T-helper 1 cell treated with Interleukin-12 subunit alpha and Interleukin-12 subunit beta and Interleukin-4 antibody, amounts not matched to agents 30 μg/mL and 1 μg/mL, for 36 hours (primary cell): ENCODE measurements around the gene TOX2.
A peak's percentile ranks its signal among the peaks of the same experiment; 100 is the strongest.

Experiments used
- H3K27ac Mint-ChIP-seq: one replicate; pipeline ENCODE4 v1.8.0; 2021; ENCODE audit warnings: mild to moderate bottlenecking, mixed read lengths
- H3K27me3 Mint-ChIP-seq: one replicate; pipeline ENCODE4 v1.8.0; 2021; ENCODE audit warnings: low read depth, mixed read lengths
- H3K36me3 Mint-ChIP-seq: one replicate; pipeline ENCODE4 v1.8.0; 2021; ENCODE audit warnings: low read depth, mixed read lengths
- H3K4me1 Mint-ChIP-seq: one replicate; pipeline ENCODE4 v1.8.0; 2021; ENCODE audit warnings: low read depth, mixed read lengths
- H3K4me3 Mint-ChIP-seq: one replicate; pipeline ENCODE4 v1.8.0; 2021; ENCODE audit warnings: mild to moderate bottlenecking, moderate library complexity, mixed read lengths
- H3K9me3 Mint-ChIP-seq: one replicate; pipeline ENCODE4 v1.8.0; 2021; ENCODE audit warnings: mixed read lengths

TOX2 gene

DNA sequence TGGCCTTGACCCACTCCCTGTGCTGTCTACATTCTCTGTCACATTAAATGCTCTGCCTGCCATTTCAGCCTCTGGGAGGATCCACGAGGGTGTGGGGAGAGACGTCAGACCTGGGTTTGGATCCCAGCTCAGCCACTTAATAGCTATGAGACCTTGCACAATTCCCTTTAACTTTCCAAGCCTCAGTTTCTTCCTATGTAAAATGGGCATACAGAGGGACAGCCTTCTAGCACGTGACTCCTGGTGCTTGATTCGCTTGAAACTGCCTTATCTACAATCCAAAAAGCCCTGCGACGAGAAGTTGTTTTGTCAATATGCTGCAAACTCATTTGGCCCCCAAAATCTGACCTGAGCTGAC lies 40.0 kb downstream of the TOX2 start:
- H3K4me1 Mint-ChIP-seq = peaks cover 71% of the 10 kb centered on the region
- H3K27me3 Mint-ChIP-seq = peaks cover 23% of the 10 kb centered on the region
- no peak overlapping the region for H3K4me3 Mint-ChIP-seq
- H3K36me3 Mint-ChIP-seq = peaks cover 22% of the 10 kb centered on the region
- peaks cover 20% of the 10 kb centered on the region for H3K9me3 Mint-ChIP-seq
- peak overlapping the region; percentile 82 for H3K27ac Mint-ChIP-seq

DNA sequence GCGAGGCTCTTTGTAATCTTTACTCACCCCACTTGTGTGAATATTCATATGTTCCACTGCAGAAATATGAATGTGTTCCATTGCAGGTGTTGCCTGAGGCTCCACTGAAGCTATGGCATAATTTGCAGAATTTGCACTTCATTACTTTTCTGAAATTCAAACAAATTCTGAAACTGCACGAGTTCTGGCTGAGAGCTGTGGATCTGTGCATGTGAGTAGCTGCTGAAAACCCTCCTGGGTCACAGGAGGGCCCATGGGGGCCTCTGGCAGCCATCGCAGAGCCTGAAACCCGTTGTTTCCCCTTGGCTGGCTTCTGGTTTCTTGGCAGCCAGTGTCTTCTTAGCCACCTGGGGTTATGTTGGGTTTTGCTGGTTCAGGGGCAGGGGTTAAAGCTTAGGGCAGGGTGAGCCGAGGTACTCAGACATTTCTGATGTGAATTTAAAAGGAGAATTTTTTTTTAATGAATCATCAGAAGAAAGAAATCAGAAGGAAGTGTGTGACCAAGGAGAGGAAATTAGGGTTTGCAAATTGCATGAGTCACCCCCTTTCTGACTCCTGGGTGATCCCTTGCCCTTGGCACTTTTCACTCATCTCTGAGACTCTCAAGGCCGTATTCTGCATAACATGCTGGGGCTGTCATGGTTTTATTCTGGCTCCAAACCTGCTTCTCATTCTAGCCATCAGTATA lies 40.6 kb downstream of the TOX2 start:
- peak overlapping the region; percentile 82 for H3K27ac Mint-ChIP-seq

DNA sequence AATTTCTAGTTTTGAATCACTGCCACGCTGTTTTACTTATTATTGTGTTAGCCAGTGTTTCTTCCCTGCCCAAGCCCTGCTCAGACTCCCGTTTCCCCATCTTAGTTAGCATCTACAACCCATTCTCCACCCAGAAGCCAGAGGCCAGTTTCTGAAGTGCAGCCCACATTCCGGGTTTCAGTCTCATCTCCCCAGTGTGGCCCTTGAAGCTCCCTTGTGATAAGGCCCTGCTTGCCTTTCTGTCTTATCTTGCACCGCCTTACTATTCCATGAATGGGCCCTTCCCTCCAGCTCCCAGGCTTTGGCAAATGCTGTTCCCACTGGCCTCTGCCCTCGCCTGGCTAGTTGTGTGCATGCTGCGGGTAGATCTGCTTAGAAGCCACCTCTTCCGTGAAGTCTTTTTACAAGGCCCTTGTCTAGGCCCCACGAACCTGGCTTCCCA lies 41.1 kb downstream of the TOX2 start:
- peaks cover 20% of the 10 kb centered on the region for H3K9me3 Mint-ChIP-seq
- H3K36me3 Mint-ChIP-seq = peaks cover 22% of the 10 kb centered on the region
- peak overlapping the region; percentile 82 for H3K27ac Mint-ChIP-seq
- H3K4me3 Mint-ChIP-seq = peak overlapping the region; percentile 66
- peaks cover 67% of the 10 kb centered on the region for H3K4me1 Mint-ChIP-seq
- H3K27me3 Mint-ChIP-seq = peaks cover 19% of the 10 kb centered on the region

More for the DNA sequence above, 40.6 kb downstream of the TOX2 start:
- Mint-ChIP-seq H3K4me1 (peaks cover 70% of the 10 kb centered on the region), H3K36me3 (peaks cover 22% of the 10 kb centered on the region), H3K4me3 (peak overlapping the region; percentile 66), H3K27me3 (peaks cover 19% of the 10 kb centered on the region), H3K9me3 (peaks cover 20% of the 10 kb centered on the region)

DNA sequence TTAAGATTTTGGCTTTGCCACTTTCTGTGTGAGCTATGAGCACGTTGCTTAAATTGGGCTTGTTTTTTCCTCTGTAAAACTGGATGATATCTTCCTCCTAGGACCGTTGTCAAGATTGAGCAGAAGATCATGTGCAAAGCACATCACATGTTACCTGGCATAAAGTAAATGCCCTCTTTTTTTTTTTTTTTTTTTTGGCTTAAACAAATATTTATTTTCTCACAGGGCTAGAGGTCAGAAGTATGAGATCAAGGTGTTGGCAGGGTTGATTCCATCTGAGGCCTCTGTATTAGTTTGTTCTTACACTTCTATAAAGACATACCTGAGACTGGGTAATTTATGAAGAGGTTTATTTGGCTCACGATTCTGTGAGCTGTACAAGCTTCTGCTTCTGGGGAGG lies 42.7 kb downstream of the TOX2 start:
- no peak overlapping the region for H3K4me3 Mint-ChIP-seq
- peaks cover 67% of the 10 kb centered on the region for H3K4me1 Mint-ChIP-seq
- H3K9me3 Mint-ChIP-seq = peaks cover 20% of the 10 kb centered on the region
- peaks cover 22% of the 10 kb centered on the region for H3K36me3 Mint-ChIP-seq
- no peak overlapping the region for H3K27ac Mint-ChIP-seq
- H3K27me3 Mint-ChIP-seq = peaks cover 20% of the 10 kb centered on the region

DNA sequence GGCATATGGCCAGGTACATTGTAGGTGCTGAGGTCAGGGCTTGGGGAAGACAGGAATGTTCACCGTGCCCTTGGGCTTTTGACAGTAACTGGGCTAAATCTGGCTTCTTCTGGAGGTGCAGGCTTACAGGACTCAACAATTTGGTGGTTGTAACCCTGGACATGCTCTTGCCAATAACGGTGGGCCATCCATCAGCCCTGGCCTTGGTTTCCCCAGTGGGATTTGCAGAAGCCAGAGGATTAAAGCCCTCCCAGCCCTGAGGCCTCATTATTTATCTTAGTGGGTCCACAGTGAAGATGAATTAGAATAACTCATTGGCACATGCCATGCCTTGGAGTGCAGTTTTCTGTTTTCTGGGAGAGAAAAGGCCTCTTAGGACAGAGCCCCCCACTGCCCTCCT lies 44.0 kb downstream of the TOX2 start:
- peaks cover 15% of the 10 kb centered on the region for H3K27me3 Mint-ChIP-seq
- H3K4me3 Mint-ChIP-seq = no peak overlapping the region
- H3K27ac Mint-ChIP-seq = no peak overlapping the region

DNA sequence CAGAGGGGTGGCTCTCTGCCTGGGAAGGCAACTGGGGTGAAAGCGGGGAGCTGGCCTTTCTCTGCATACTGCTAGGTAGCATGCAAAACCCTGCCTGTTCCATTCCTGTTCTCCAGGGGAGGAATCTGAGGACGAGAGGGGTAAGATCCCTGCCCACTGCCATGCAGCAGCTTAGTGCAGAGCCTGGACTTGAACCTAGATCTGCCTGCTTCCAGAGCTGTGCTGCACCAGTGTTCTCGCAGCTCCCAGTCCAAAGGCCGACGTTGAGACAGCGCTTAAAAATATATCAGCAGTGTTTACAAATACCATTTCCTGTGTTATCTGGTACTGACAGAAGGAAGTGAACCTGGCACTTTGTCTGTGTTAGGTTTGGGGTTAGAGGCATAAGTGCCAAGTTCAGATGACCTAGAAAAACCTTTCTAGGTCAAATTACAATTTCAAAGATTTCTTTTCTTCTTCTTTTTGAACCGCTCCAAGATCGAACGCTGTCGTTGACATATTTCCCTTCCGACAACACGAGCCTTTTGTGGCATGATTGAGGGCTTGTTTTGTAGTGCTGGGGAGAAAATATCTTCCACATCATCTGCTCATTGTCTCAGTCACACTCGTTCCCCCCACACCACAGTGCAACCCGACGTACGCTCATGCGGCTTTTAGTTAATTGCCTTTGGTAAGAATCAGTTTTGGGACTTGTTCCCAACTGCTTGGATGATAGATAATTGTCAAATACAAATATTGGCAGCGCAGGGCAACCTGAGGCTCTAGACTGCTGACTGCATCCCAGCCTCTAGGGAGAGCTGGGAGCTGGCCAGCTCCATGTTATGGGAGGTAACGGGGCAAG lies 44.6 kb downstream of the TOX2 start:
- H3K4me3 Mint-ChIP-seq = peak overlapping the region; percentile 49
- H3K27me3 Mint-ChIP-seq = peaks cover 10% of the 10 kb centered on the region
- H3K36me3 Mint-ChIP-seq = peaks cover 20% of the 10 kb centered on the region
- H3K27ac Mint-ChIP-seq = peak overlapping the region; percentile 39
- H3K4me1 Mint-ChIP-seq = peaks cover 57% of the 10 kb centered on the region
- peaks cover 20% of the 10 kb centered on the region for H3K9me3 Mint-ChIP-seq

More for the DNA sequence above, 44.0 kb downstream of the TOX2 start:
- Mint-ChIP-seq H3K9me3 (peaks cover 20% of the 10 kb centered on the region), H3K4me1 (peaks cover 59% of the 10 kb centered on the region), H3K36me3 (peaks cover 18% of the 10 kb centered on the region)

DNA sequence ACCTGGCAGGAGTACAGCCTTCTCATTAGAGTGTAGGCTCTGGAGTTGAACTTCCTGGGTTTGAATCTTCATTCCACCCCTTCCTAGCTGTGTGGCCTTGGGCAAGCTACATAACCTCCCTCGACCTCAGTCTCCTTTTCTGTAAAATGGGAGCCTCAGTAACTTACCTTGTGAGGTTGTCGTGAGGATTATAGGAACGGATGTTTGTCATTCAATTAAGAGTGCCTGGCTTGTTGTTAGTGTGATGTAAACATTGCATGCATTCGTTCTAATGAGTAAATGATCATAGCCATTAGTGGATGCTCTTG lies 45.2 kb downstream of the TOX2 start:
- H3K27me3 Mint-ChIP-seq = peaks cover 9% of the 10 kb centered on the region
- peaks cover 55% of the 10 kb centered on the region for H3K4me1 Mint-ChIP-seq
- H3K4me3 Mint-ChIP-seq = no peak overlapping the region
- H3K36me3 Mint-ChIP-seq = peaks cover 21% of the 10 kb centered on the region
- H3K27ac Mint-ChIP-seq = peak overlapping the region; percentile 39
- H3K9me3 Mint-ChIP-seq = peaks cover 20% of the 10 kb centered on the region

- Mint-ChIP-seq H3K9me3 (peaks cover 20% of the 10 kb centered on the region), H3K36me3 (peaks cover 21% of the 10 kb centered on the region), H3K4me1 (peaks cover 55% of the 10 kb centered on the region), H3K4me3 (no peak overlapping the region), H3K27ac (no peak overlapping the region), H3K27me3 (peaks cover 13% of the 10 kb centered on the region)
These were observed 45.6 kb downstream of the TOX2 start for GRCh38 chr20:43960231-43960630.

DNA sequence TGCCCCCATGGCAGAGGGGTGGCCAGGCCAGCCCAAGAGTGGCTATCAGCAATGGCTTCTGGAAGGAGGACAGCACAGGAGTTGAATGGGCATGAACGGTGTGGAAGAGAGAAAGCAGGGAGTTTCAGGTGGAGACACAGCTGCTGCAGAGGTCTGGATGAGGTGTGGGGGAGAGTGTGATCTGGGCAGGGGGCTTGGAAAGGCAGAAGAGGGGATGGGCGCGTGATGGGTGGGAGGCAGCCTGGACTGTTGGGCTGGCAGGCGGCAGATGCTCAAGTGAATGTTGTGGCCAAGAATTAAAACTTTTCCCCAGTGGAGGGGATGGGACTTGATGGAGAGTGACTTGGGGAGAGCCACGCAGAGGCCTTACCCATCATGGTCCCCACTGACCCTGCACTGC lies 46.5 kb downstream of the TOX2 start:
- Mint-ChIP-seq H3K27me3 (peaks cover 13% of the 10 kb centered on the region), H3K4me3 (no peak overlapping the region), H3K9me3 (peaks cover 20% of the 10 kb centered on the region), H3K27ac (peak overlapping the region; percentile 5), H3K36me3 (peaks cover 21% of the 10 kb centered on the region), H3K4me1 (peaks cover 47% of the 10 kb centered on the region)

DNA sequence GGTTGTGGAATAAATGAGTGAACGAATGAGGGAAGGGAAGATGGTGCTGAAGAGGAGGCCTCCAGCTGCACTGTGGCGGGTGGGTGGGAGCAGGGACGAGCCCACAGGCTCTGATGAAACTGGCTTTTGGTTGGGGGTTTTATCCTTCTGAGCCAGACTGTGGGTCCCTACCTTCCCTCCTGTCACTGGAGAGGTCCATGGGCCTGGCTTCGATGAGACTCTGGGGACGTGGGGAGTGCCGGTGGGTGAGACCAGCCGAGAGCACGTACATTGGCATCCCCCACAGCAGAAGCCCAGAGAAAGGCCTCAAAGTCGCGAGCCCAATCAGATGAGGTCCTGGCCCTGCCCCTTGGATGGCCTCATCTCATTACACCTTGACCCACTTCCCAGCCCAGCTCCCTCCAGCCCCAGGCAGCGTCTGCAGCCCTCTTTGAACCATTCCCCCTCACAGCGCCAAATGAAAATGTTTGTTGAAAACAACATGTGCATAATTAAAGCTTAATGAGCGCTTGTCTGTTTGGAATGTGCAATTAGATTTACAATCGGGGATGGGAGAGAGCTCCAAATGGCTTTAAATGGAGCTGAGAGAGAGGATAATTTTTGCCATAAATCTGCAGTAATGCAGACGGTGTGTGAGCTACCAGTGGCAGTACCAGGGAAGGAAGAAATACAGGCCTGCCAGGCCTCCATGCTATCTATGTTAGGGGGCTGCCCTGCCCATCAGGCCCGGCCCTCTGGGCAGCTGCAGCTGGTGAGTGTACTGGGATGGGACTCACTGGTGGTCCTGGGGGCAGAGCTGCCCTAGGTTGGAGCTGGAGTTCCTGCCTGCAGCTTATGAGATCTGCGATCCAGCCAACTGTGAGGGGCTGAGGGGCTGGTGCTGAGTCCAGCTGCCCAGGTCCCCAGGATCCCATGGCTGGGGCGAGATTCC lies 47.2 kb downstream of the TOX2 start:
- Mint-ChIP-seq H3K9me3 (peaks cover 18% of the 10 kb centered on the region), H3K36me3 (peaks cover 17% of the 10 kb centered on the region), H3K27ac (no peak overlapping the region), H3K4me1 (peaks cover 44% of the 10 kb centered on the region), H3K4me3 (no peak overlapping the region), H3K27me3 (peaks cover 13% of the 10 kb centered on the region)

- Mint-ChIP-seq H3K9me3 (peaks cover 10% of the 10 kb centered on the region), H3K4me1 (peaks cover 42% of the 10 kb centered on the region), H3K36me3 (peaks cover 11% of the 10 kb centered on the region), H3K27ac (no peak overlapping the region), H3K27me3 (peaks cover 10% of the 10 kb centered on the region), H3K4me3 (no peak overlapping the region)
These were observed 47.9 kb downstream of the TOX2 start for GRCh38 chr20:43962530-43962929.

- Mint-ChIP-seq H3K4me1 (peaks cover 39% of the 10 kb centered on the region), H3K36me3 (peaks cover 4% of the 10 kb centered on the region), H3K9me3 (peaks cover 3% of the 10 kb centered on the region), H3K4me3 (no peak overlapping the region), H3K27ac (no peak overlapping the region), H3K27me3 (peaks cover 9% of the 10 kb centered on the region)
These were observed 48.6 kb downstream of the TOX2 start for GRCh38 chr20:43963233-43963632.

DNA sequence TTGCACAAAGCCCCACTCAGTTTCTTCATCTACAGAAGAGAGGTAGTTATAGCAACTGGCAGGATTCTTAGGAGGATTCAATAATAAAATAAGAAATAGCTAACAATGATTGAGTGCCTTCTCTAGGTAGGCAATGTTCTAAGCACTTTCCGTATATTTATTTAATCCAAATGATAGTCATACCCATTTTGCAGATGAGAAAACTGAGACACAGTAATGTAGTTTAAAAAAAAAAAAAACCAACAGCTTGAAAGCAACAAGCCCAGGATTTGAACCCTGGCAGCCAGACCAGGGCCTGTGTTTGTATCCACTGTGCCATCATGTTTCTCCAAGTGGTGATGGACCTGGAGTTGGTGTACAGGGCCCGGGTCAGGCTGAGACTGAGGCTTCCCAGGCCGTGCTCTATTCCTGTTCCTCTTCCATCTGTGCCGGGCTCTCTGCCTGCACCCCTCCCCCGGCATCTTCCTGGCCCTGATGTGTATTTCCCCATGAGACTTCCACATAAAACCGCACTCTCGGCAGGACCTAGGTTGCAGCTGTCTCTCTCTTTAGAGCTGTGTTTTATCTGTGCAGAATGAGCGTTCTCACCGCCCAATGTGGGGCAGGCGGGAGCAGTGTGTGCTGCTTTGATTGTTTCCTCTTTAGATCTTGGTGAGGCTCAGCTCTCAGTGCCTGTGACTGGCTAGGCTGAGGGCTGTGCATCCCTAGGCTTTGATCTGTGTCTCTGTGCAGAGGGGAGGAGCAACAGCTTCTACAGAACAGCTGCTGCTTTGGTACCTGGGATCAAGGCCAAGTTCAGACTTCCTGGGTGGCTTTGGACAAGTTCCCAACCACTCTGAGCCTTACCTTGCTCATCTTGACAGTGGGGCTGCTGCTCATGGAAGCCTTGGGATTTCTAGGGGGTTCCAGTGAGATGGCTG lies 49.5 kb downstream of the TOX2 start:
- Mint-ChIP-seq H3K4me1 (peaks cover 35% of the 10 kb centered on the region), H3K27me3 (peaks cover 11% of the 10 kb centered on the region), H3K4me3 (peak overlapping the region; percentile 20), H3K36me3 (peaks cover 2% of the 10 kb centered on the region), H3K9me3 (no peaks in the 10 kb centered on the region), H3K27ac (peak overlapping the region; percentile 28)
